ENCODE data around the gene PRKAG2.

The PRKAG2 gene

DNA sequence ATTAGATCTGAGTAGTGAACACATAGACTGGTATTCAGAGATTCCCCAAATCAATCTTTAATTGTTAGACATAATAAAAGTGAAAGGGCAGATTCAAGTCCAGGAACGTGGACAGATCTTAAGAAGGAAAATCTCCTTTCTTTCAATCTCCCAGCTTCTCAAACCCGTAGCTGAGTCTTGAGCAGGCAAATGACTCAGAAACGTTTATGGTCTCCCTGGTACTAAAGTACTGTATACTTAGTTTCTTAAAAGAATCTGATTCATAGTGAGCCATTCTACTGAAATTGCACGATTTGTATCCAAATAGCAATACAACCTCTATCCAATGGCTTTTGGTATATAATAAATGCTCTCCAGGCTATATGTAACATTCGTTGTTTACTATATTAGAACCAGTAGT, 216.8 kb downstream of the PRKAG2 start:
- H3K36me3 ChIP-seq (replicated peaks; ENCODE audit: low read depth, low read length): no peaks in the 10 kb centered on the region
- H3K4me1 ChIP-seq (ENCODE audit: low read length): no peaks in the 10 kb centered on the region
- H3K27ac ChIP-seq (ENCODE audit: low read length): no peak overlapping the region
- no peak overlapping the region for H3K9ac ChIP-seq (ENCODE audit: low read length)
- no peak overlapping the region for H3K4me2 ChIP-seq (ENCODE audit: low read length)
- H4K20me1 ChIP-seq (ENCODE audit: insufficient read depth, low read length): no peaks in the 10 kb centered on the region
- no peak overlapping the region for H3K4me3 ChIP-seq (ENCODE audit: low read length)
- no peak overlapping the region for H2AFZ ChIP-seq (ENCODE audit: low read depth, low read length)
- H3K79me2 ChIP-seq (ENCODE audit: low read length): no peaks in the 10 kb centered on the region
- no peaks in the 10 kb centered on the region for H3K9me3 ChIP-seq (ENCODE audit: insufficient read depth, low read length)
- peaks cover 44% of the 10 kb centered on the region for H3K27me3 ChIP-seq (ENCODE audit: low read depth, low read length)
- TF ChIP-seq, protein P1, sequence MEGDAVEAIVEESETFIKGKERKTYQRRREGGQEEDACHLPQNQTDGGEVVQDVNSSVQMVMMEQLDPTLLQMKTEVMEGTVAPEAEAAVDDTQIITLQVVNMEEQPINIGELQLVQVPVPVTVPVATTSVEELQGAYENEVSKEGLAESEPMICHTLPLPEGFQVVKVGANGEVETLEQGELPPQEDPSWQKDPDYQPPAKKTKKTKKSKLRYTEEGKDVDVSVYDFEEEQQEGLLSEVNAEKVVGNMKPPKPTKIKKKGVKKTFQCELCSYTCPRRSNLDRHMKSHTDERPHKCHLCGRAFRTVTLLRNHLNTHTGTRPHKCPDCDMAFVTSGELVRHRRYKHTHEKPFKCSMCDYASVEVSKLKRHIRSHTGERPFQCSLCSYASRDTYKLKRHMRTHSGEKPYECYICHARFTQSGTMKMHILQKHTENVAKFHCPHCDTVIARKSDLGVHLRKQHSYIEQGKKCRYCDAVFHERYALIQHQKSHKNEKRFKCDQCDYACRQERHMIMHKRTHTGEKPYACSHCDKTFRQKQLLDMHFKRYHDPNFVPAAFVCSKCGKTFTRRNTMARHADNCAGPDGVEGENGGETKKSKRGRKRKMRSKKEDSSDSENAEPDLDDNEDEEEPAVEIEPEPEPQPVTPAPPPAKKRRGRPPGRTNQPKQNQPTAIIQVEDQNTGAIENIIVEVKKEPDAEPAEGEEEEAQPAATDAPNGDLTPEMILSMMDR (IDR thresholded peaks at IDR 0.05; ENCODE audit: low read depth, low read length): no peak
- no peak for TF ChIP-seq EZH2phosphoT487 (IDR thresholded peaks at IDR 0.05; ENCODE audit: low read depth)

DNA sequence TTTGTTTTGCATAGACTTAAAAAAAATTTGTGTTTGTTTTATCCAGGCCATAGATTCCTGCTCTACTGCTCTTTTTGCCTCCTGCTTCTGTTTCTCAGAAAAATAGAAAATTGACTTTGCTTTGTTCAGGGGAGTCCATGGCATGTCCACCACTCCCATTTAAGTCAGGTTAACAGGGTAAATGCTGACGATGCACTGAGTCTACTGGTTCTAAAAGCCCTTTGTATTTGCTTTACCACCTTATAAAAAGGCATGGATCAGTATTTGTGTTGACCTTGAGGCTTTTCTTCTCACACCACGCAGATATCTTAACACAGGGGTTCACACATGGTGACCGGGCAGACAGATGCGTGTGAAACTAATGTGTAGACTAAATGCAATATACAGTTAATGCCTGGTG, 217.7 kb downstream of the PRKAG2 start:
- H3K9ac ChIP-seq (ENCODE audit: low read length): no peak overlapping the region
- H3K4me1 ChIP-seq (ENCODE audit: low read length): no peaks in the 10 kb centered on the region
- peaks cover 48% of the 10 kb centered on the region for H3K27me3 ChIP-seq (ENCODE audit: low read depth, low read length)
- no peaks in the 10 kb centered on the region for H4K20me1 ChIP-seq (ENCODE audit: insufficient read depth, low read length)
- H3K9me3 ChIP-seq (ENCODE audit: insufficient read depth, low read length): no peaks in the 10 kb centered on the region
- no peak overlapping the region for H3K4me2 ChIP-seq (ENCODE audit: low read length)
- H3K27ac ChIP-seq (ENCODE audit: low read length): no peak overlapping the region
- H3K4me3 ChIP-seq (ENCODE audit: low read length): no peak overlapping the region
- H3K36me3 ChIP-seq (replicated peaks; ENCODE audit: low read depth, low read length): no peaks in the 10 kb centered on the region
- H2AFZ ChIP-seq (ENCODE audit: low read depth, low read length): no peak overlapping the region
- TF ChIP-seq, protein P1 (IDR thresholded peaks at IDR 0.05; ENCODE audit: low read depth, low read length): no peak
- no peak for TF ChIP-seq EZH2phosphoT487 (IDR thresholded peaks at IDR 0.05; ENCODE audit: low read depth)
- no peaks in the 10 kb centered on the region for H3K79me2 ChIP-seq (ENCODE audit: low read length)

DNA sequence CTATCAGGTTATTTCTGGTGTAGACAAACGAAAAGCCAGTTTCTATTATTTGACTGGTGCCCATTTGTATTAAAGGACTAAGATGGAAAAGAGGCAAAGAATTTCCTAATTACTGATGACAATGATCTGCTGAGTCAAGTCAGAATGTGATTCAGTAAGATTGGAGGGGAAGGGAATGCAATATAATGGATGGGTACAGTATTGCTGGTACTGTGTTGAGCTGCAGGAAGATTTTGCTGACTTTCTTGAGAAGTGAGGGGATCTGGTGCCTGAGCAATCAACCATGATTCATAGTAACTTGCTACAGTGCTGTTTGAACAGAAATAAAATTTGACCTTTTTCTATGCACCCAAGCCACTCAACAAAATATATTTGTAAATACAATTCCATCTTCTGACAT, 218.1 kb downstream of the PRKAG2 start:
- TF ChIP-seq, protein P1 (IDR thresholded peaks at IDR 0.05; ENCODE audit: low read depth, low read length): no peak
- no peak for TF ChIP-seq EZH2phosphoT487 (IDR thresholded peaks at IDR 0.05; ENCODE audit: low read depth)
- Histone ChIP-seq H3K4me2 (ENCODE audit: low read length) (no peak overlapping the region), H2AFZ (ENCODE audit: low read depth, low read length) (no peak overlapping the region), H3K79me2 (ENCODE audit: low read length) (no peaks in the 10 kb centered on the region), H3K4me1 (ENCODE audit: low read length) (no peaks in the 10 kb centered on the region), H3K9me3 (ENCODE audit: insufficient read depth, low read length) (no peaks in the 10 kb centered on the region), H3K27me3 (ENCODE audit: low read depth, low read length) (peaks cover 46% of the 10 kb centered on the region), H3K27ac (ENCODE audit: low read length) (no peak overlapping the region), H3K9ac (ENCODE audit: low read length) (no peak overlapping the region), H3K36me3 (replicated peaks; ENCODE audit: low read depth, low read length) (no peaks in the 10 kb centered on the region), H4K20me1 (ENCODE audit: insufficient read depth, low read length) (no peaks in the 10 kb centered on the region), H3K4me3 (ENCODE audit: low read length) (no peak overlapping the region)

DNA sequence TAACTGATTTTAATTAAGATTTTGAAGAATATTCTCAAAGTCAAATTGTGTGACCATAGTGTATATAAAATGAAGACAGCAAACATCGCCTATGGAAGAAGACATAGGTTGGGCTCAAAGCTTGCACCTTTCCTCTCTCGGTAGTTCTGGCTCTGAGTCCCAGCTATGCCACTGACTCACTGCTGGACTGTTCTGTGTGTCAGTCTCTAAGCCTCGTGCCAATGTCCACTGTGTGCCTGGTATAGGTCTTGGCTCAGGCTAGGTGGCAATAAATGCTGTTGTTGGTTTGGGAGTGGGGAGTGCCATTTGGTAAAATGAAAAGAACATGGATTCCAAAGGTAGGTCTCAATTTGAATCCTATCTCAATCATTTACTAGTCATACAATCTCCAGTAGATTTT, 219.7 kb downstream of the PRKAG2 start:
- no peaks in the 10 kb centered on the region for H3K79me2 ChIP-seq (ENCODE audit: low read length)
- no peaks in the 10 kb centered on the region for H3K36me3 ChIP-seq (replicated peaks; ENCODE audit: low read depth, low read length)
- no peak overlapping the region for H3K4me3 ChIP-seq (ENCODE audit: low read length)
- no peak for TF ChIP-seq EZH2phosphoT487 (IDR thresholded peaks at IDR 0.05; ENCODE audit: low read depth)
- TF ChIP-seq, protein P1 (IDR thresholded peaks at IDR 0.05; ENCODE audit: low read depth, low read length): no peak
- no peaks in the 10 kb centered on the region for H4K20me1 ChIP-seq (ENCODE audit: insufficient read depth, low read length)
- peaks cover 48% of the 10 kb centered on the region for H3K27me3 ChIP-seq (ENCODE audit: low read depth, low read length)
- H3K27ac ChIP-seq (ENCODE audit: low read length): no peak overlapping the region
- no peak overlapping the region for H3K9ac ChIP-seq (ENCODE audit: low read length)
- H3K4me1 ChIP-seq (ENCODE audit: low read length): no peaks in the 10 kb centered on the region
- H3K9me3 ChIP-seq (ENCODE audit: insufficient read depth, low read length): no peaks in the 10 kb centered on the region
- no peak overlapping the region for H3K4me2 ChIP-seq (ENCODE audit: low read length)
- no peak overlapping the region for H2AFZ ChIP-seq (ENCODE audit: low read depth, low read length)
